Measurements from ENCODE around the gene AOPEP.

Gene AOPEP

DNA sequence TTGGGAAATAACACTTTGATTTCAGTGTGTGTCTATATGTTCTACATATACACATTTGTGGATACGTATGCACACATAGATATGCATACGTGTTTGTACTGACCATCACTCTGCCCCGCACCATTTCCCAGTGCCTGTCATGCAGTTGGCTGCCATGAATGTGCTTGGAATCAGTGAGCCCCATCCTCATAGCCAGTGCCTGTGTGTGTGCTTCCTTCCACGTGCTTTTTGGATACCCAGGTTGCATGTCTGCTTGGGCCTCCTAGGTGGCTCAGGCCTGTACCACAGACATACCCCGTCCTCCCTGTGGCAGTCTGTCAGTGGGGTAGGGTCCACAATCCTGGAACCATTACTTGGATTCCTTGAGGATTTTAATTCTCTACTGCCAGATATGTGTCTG is 347.4 kb downstream of the AOPEP start:
- Histone ChIP-seq H3K4me1 (ENCODE audit: insufficient read depth, low read length, poor library complexity, severe bottlenecking) (peaks cover 15% of the 10 kb centered on the region), H3K36me3 (ENCODE audit: insufficient read depth, low read length) (no peaks in the 10 kb centered on the region), H3K4me3 (ENCODE audit: low read length, poor library complexity, severe bottlenecking) (no peak overlapping the region), H3K27me3 (ENCODE audit: insufficient read depth, low read length, poor library complexity, severe bottlenecking) (no peaks in the 10 kb centered on the region), H3K9me3 (ENCODE audit: insufficient read depth, low read depth, low read length) (no peaks in the 10 kb centered on the region), H3K9me2 (replicated peaks; ENCODE audit: low read depth, low read length) (no peaks in the 10 kb centered on the region), H2AFZ (ENCODE audit: low read length) (no peak overlapping the region), H3K79me2 (ENCODE audit: insufficient read depth, low read length) (no peaks in the 10 kb centered on the region), H3F3A (ENCODE audit: low read depth) (no peaks in the 10 kb centered on the region), H3K4me2 (ENCODE audit: low read depth, low read length, poor library complexity, severe bottlenecking) (no peak overlapping the region), H4K20me1 (ENCODE audit: insufficient read depth, low read length, poor library complexity, severe bottlenecking) (no peaks in the 10 kb centered on the region), H3K9ac (ENCODE audit: low read depth, low read length, poor library complexity, severe bottlenecking) (no peak overlapping the region)
- TF ChIP-seq EZH2phosphoT487 (IDR thresholded peaks at IDR 0.05; ENCODE audit: borderline replicate concordance): no peak
- TF ChIP-seq, protein P1, sequence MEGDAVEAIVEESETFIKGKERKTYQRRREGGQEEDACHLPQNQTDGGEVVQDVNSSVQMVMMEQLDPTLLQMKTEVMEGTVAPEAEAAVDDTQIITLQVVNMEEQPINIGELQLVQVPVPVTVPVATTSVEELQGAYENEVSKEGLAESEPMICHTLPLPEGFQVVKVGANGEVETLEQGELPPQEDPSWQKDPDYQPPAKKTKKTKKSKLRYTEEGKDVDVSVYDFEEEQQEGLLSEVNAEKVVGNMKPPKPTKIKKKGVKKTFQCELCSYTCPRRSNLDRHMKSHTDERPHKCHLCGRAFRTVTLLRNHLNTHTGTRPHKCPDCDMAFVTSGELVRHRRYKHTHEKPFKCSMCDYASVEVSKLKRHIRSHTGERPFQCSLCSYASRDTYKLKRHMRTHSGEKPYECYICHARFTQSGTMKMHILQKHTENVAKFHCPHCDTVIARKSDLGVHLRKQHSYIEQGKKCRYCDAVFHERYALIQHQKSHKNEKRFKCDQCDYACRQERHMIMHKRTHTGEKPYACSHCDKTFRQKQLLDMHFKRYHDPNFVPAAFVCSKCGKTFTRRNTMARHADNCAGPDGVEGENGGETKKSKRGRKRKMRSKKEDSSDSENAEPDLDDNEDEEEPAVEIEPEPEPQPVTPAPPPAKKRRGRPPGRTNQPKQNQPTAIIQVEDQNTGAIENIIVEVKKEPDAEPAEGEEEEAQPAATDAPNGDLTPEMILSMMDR (conservative IDR thresholded peaks at IDR 0.05; ENCODE audit: low read length): no peak

- Histone ChIP-seq H3K9ac (ENCODE audit: low read depth, low read length, poor library complexity, severe bottlenecking) (no peak overlapping the region), H3F3A (ENCODE audit: low read depth) (no peaks in the 10 kb centered on the region), H3K4me3 (ENCODE audit: low read length, poor library complexity, severe bottlenecking) (no peak overlapping the region), H3K9me2 (replicated peaks; ENCODE audit: low read depth, low read length) (no peaks in the 10 kb centered on the region), H3K9me3 (ENCODE audit: insufficient read depth, low read depth, low read length) (no peaks in the 10 kb centered on the region), H3K27me3 (ENCODE audit: insufficient read depth, low read length, poor library complexity, severe bottlenecking) (no peaks in the 10 kb centered on the region), H3K4me2 (ENCODE audit: low read depth, low read length, poor library complexity, severe bottlenecking) (no peak overlapping the region), H4K20me1 (ENCODE audit: insufficient read depth, low read length, poor library complexity, severe bottlenecking) (no peaks in the 10 kb centered on the region), H3K4me1 (ENCODE audit: insufficient read depth, low read length, poor library complexity, severe bottlenecking) (peaks cover 13% of the 10 kb centered on the region), H3K79me2 (ENCODE audit: insufficient read depth, low read length) (no peaks in the 10 kb centered on the region), H2AFZ (ENCODE audit: low read length) (no peak overlapping the region), H3K36me3 (ENCODE audit: insufficient read depth, low read length) (no peaks in the 10 kb centered on the region)
- TF ChIP-seq EZH2phosphoT487 (IDR thresholded peaks at IDR 0.05; ENCODE audit: borderline replicate concordance): no peak
- TF ChIP-seq, protein P1 (conservative IDR thresholded peaks at IDR 0.05; ENCODE audit: low read length): no peak
Observed at GRCh38 chr9:95074632-95075031, 348.1 kb downstream of the AOPEP start.

DNA sequence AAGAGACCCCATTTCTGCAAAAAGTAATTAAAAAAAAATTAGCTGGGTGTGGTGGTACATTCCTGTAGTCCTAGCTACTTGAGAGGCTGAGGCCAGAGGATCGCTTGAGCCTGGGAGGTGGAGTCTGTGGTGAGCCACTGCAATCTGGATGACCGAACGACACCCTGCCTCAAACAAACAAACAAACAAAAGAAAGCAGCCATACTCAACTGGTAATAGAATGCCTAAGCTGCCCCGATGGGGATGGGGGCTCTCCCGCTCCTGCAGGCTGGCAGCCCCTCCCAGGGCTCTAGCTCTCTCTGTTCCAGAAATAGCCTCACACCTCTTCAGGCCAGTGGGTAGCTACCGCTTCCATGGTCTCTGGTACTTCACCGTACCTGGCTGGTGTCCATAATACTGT is 349.2 kb downstream of the AOPEP start:
- Histone ChIP-seq H3K9me2 (replicated peaks; ENCODE audit: low read depth, low read length) (no peaks in the 10 kb centered on the region), H3K4me2 (ENCODE audit: low read depth, low read length, poor library complexity, severe bottlenecking) (no peak overlapping the region), H4K20me1 (ENCODE audit: insufficient read depth, low read length, poor library complexity, severe bottlenecking) (no peaks in the 10 kb centered on the region), H3K4me1 (ENCODE audit: insufficient read depth, low read length, poor library complexity, severe bottlenecking) (peaks cover 3% of the 10 kb centered on the region), H3K36me3 (ENCODE audit: insufficient read depth, low read length) (no peaks in the 10 kb centered on the region), H3K4me3 (ENCODE audit: low read length, poor library complexity, severe bottlenecking) (no peak overlapping the region), H3F3A (ENCODE audit: low read depth) (no peaks in the 10 kb centered on the region), H2AFZ (ENCODE audit: low read length) (no peak overlapping the region), H3K9me3 (ENCODE audit: insufficient read depth, low read depth, low read length) (no peaks in the 10 kb centered on the region), H3K27me3 (ENCODE audit: insufficient read depth, low read length, poor library complexity, severe bottlenecking) (no peaks in the 10 kb centered on the region), H3K9ac (ENCODE audit: low read depth, low read length, poor library complexity, severe bottlenecking) (no peak overlapping the region), H3K79me2 (ENCODE audit: insufficient read depth, low read length) (no peaks in the 10 kb centered on the region)
- no peak for TF ChIP-seq EZH2phosphoT487 (IDR thresholded peaks at IDR 0.05; ENCODE audit: borderline replicate concordance)
- TF ChIP-seq, protein P1 (conservative IDR thresholded peaks at IDR 0.05; ENCODE audit: low read length): no peak
